K562 (cell line): Measurements from ENCODE around the gene AKAP10. TPM values are rescaled to one million over a fixed set of nuclear protein-coding genes. Genes with fewer than 3 reads are reported as not detected.

Experiments
- ATAC-seq: fragments of 200-7000 bp; cut with Tn5 transposase; 3 replicates; pipeline ENCODE4 v1.9.1; 2020; ENCODE audit warnings: moderate library complexity
- BruUV-seq: library from RNA; stranded (reverse); fragments of 400-500 nt; replicated peaks from 2 replicates; lab custom pipeline; 2021; lab: Mats Ljungman, UMichigan
- CTCF ChIA-PET: fragments of 300-600 bp; formaldehyde crosslinking; extraction: SDS; loops from one replicate; lab custom pipeline; 2021; ENCODE audit warnings: low intra/inter-chr PET ratio; lab: Yijun Ruan, JAX
- POLR2A ChIA-PET: fragments of 300-600, 350-650 bp; sonication (Branson Sonifier 250); formaldehyde crosslinking; extraction: SDS; loops from one replicate; lab custom pipeline; 2021; ENCODE audit warnings: antibody characterized with exemption, inconsistent platforms; lab: Yijun Ruan, JAX
- DNase-seq, 4 experiments: peaks; one replicate each; pipeline versions ENCODE4 v3.0.0 to v3.0.0-alpha.2; 2011 to 2018; ENCODE audit warnings: low spot score in 3 of 4, mixed read lengths in 3 of 4; ENCODE audit errors: extremely low read depth in 1 of 4
- FAIRE-seq: peaks from 2 replicates; lab custom pipeline; 2011; peaks lifted over from hg19 to GRCh38; lab: Jason Lieb, UNC
- H2AFZ ChIP-seq: 2 replicates; pipeline ENCODE4 v1.6.0; 2011; ENCODE audit warnings: low read depth, low read length, control low read depth, inconsistent platforms
- H3K27ac ChIP-seq: fragments of 200-600 bp; 3 replicates; pipeline ENCODE4 v1.8.0; 2011; ENCODE audit warnings: low read depth, mild to moderate bottlenecking, control low read depth, inconsistent platforms, low read length, moderate library complexity, mixed read lengths; ENCODE audit errors: extremely low read depth
- H3K27me3 ChIP-seq, 2 experiments: fragments of 300-600 bp in 1 of 2; 2 replicates in 1 of 2; 3 replicates in 1 of 2; pipeline versions ENCODE4 v1.6.0 to v1.8.0; 2011; ENCODE audit warnings: inconsistent platforms in 2 of 2, low read length in 2 of 2, mild to moderate bottlenecking in 1 of 2, mixed read lengths in 1 of 2, moderate library complexity in 1 of 2; ENCODE audit not compliant: control insufficient read depth in 2 of 2, insufficient read depth in 2 of 2
- H3K36me3 ChIP-seq: fragments of 300-600 bp; 3 replicates; pipeline ENCODE4 v1.8.0; 2011; ENCODE audit warnings: mild to moderate bottlenecking, low read length, inconsistent platforms; ENCODE audit not compliant: control insufficient read depth, insufficient read depth
- H3K4me1 ChIP-seq, 2 experiments: fragments of 200-600 bp in 1 of 2; replicated peaks in 1 of 2; 2 replicates in 1 of 2; 3 replicates in 1 of 2; pipeline versions ENCODE4 v1.5.1 to v1.8.0; 2011; ENCODE audit warnings: inconsistent platforms in 2 of 2, low read length in 2 of 2, mild to moderate bottlenecking in 1 of 2, mixed read lengths in 1 of 2, moderate library complexity in 1 of 2; ENCODE audit not compliant: control insufficient read depth in 2 of 2, insufficient read depth in 2 of 2
- H3K4me2 ChIP-seq: 2 replicates; pipeline ENCODE4 v1.6.1; 2011; ENCODE audit warnings: low read length, control low read depth, inconsistent platforms, mixed read lengths; ENCODE audit not compliant: insufficient read depth
- H3K4me3 ChIP-seq: fragments of 200-600 bp; sonication (generic), shearing (Covaris generic); 2 replicates; pipeline ENCODE4 v1.5.1; 2016; ENCODE audit warnings: control low read depth, inconsistent platforms
- H3K79me2 ChIP-seq: fragments of 200-600 bp; 3 replicates; pipeline ENCODE4 v1.8.0; 2011; ENCODE audit warnings: low read length, inconsistent platforms; ENCODE audit not compliant: control insufficient read depth, insufficient read depth
- H3K9ac ChIP-seq, 2 experiments: 2 replicates each; pipeline versions ENCODE4 v1.6.0 to v1.6.1; 2011; ENCODE audit warnings: low read depth in 2 of 2, low read length in 2 of 2, control low read depth in 1 of 2, inconsistent platforms in 1 of 2, mild to moderate bottlenecking in 1 of 2, mixed read lengths in 1 of 2; ENCODE audit not compliant: insufficient read depth in 1 of 2
- H3K9me1 ChIP-seq: one replicate; pipeline ENCODE4 v1.6.0; 2011; ENCODE audit warnings: inconsistent platforms, mild to moderate bottlenecking, low read length, moderate library complexity; ENCODE audit not compliant: control insufficient read depth, insufficient read depth
- H3K9me3 ChIP-seq: replicated peaks from 2 replicates; pipeline ENCODE4 v1.5.1; 2011; ENCODE audit warnings: low read depth, low read length, inconsistent platforms; ENCODE audit not compliant: control insufficient read depth, insufficient read depth
- H4K20me1 ChIP-seq: replicated peaks from 2 replicates; pipeline ENCODE4 v1.6.1; 2011; ENCODE audit warnings: low read length, inconsistent platforms, mixed read lengths; ENCODE audit not compliant: control insufficient read depth, insufficient read depth
- ARHGAP35 ChIP-seq: fragments of 450-650 bp; IDR thresholded peaks from 2 replicates; pipeline ENCODE4 v1.6.1; 2018; ENCODE audit not compliant: partially characterized antibody
- ARID3B ChIP-seq: fragments of 250-450 bp; sonication (Bioruptor Pico); IDR thresholded peaks from 2 replicates; pipeline ENCODE4 v1.4.0; 2020; ENCODE audit warnings: borderline replicate concordance
- CHD2 ChIP-seq: IDR thresholded peaks from 2 replicates; pipeline ENCODE4 v1.6.1; 2011; ENCODE audit warnings: low read depth, low read length
- EHMT2 ChIP-seq: fragments of 450-650 bp; IDR thresholded peaks from 2 replicates; pipeline ENCODE4 v1.6.1; 2018; ENCODE audit warnings: antibody characterized with exemption
- ETV6 ChIP-seq, 3 experiments: fragments of 150-350 bp in 1 of 3; sonication (generic) in 1 of 3; formaldehyde crosslinking in 1 of 3; IDR thresholded peaks; 2 replicates each; pipeline versions ENCODE4 v1.6.1 to v1.8.0; 2014 to 2022; ENCODE audit warnings: borderline replicate concordance in 2 of 3, low read depth in 2 of 3, antibody characterized with exemption in 1 of 3, low read length in 1 of 3, mild to moderate bottlenecking in 1 of 3, missing genetic modification reagents in 1 of 3
- HMGXB4 ChIP-seq: sonication (generic); formaldehyde crosslinking; IDR thresholded peaks from 2 replicates; pipeline ENCODE4 v1.8.1; 2023; ENCODE audit warnings: mild to moderate bottlenecking, missing genetic modification reagents
- NFRKB ChIP-seq: fragments of 450-650 bp; IDR thresholded peaks from 2 replicates; pipeline ENCODE4 v1.6.1; 2016; ENCODE audit warnings: low read depth
- POLR2G ChIP-seq: fragments of 200-400 bp; formaldehyde crosslinking; IDR thresholded peaks from 2 replicates; pipeline ENCODE4 v1.6.1; 2017; ENCODE audit warnings: low read depth, mild to moderate bottlenecking, antibody characterized with exemption, low read length, moderate library complexity
- RFX1 ChIP-seq: fragments of 450-650 bp; IDR thresholded peaks from 2 replicates; pipeline ENCODE4 v1.6.1; 2016; ENCODE audit warnings: mild to moderate bottlenecking, moderate library complexity
- RHOXF2B ChIP-seq: fragments of 250-450 bp; sonication (Bioruptor Pico); conservative IDR thresholded peaks from 2 replicates; pipeline ENCODE4 v1.5.1; 2021
- SLC30A9 ChIP-seq: fragments of 250-450 bp; sonication (Bioruptor Pico); IDR thresholded peaks from 2 replicates; pipeline ENCODE4 v1.8.0; 2022; ENCODE audit warnings: mild to moderate bottlenecking, moderate library complexity
- SMC3 ChIP-seq: conservative IDR thresholded peaks from 2 replicates; pipeline ENCODE4 v1.6.1; 2011; ENCODE audit warnings: low read depth, low read length, improper control_type of control experiment; ENCODE audit not compliant: insufficient read depth
- ZBTB26 ChIP-seq: fragments of 450-650 bp; formaldehyde crosslinking; IDR thresholded peaks from 2 replicates; pipeline ENCODE4 v1.4.0; 2022; ENCODE audit warnings: missing genetic modification characterization
- ZNF24 ChIP-seq: fragments of 450-650 bp; IDR thresholded peaks from 2 replicates; pipeline ENCODE4 v1.6.1; 2016
- ZNF507 ChIP-seq: conservative IDR thresholded peaks from 2 replicates; pipeline ENCODE4 v1.6.1; 2017; ENCODE audit warnings: missing genetic modification characterization, missing compliant biosample characterization
- ZNF766 ChIP-seq: fragments of 200-800 bp; sonication (Bioruptor generic); conservative IDR thresholded peaks from 2 replicates; pipeline ENCODE4 v1.6.1; 2016; ENCODE audit warnings: missing genetic modification characterization, missing compliant biosample characterization
- ZZZ3 ChIP-seq: fragments of 450-650 bp; IDR thresholded peaks from 2 replicates; pipeline ENCODE4 v1.6.1; 2016; ENCODE audit warnings: antibody characterized with exemption, mild to moderate bottlenecking, moderate library complexity
- in situ Hi-C: fragments of 300-500 bp; cut with MboI; formaldehyde crosslinking; loops from 4 replicates; pipeline ENCODE4 v1.15.0; 2018; ENCODE audit warnings: inconsistent platforms, mixed read lengths
- intact Hi-C: fragments of 100-400 bp; cut with micrococcal nuclease; formaldehyde crosslinking; loops from 2 replicates; pipeline ENCODE4 v1.14.2; 2022
- polyA plus RNA-seq, 8 experiments: library from polyadenylated mRNA; depleted of rRNA in 4 of 8; stranded (reverse) in 5 of 8; unstranded in 3 of 8; fragments of >200 nt; fragmentation: Nextera tagmentation in 2 of 8; fragmentation: Illumina TruSeq in 1 of 8; extraction: Ambion mirVana in 2 of 8; extraction: Trizol in 1 of 8; gene quantifications; 2 replicates each; pipeline versions ENCODE4 v1.2.1 to v1.2.3, GENCODE V29; 2011 to 2014; ENCODE audit warnings: inconsistent platforms in 1 of 8, missing spikeins in 1 of 8
- total RNA-seq, 7 experiments: library from RNA; depleted of rRNA in 6 of 7; stranded (reverse); fragments of >200 nt in 6 of 7; fragmentation: Illumina TruSeq in 2 of 7; extraction: Trizol in 2 of 7; gene quantifications; 2 replicates each; pipeline versions ENCODE4 v1.2.1 to v1.2.3, GENCODE V29; 2011 to 2021; ENCODE audit warnings: low replicate concordance in 1 of 7

Gene AKAP10
- total and polyA plus RNA-seq, 9 of the 15 experiments (the other 6 are each of a cell fraction or from before 2014, with no cell fraction given), result 4.0 to 20.3 (median 8.2) TPM

GRCh38 chr17:19904924-19905323, 72.7 kb downstream of the AKAP10 start (continued):
- TF ChIP-seq ETV6 (IDR thresholded peaks at IDR 0.05; ENCODE audit: borderline replicate concordance in 1 of 2, low read depth in 2 of 2, low read length in 1 of 2) (no peak), ETV6 (CRISPR knock-in tag; IDR thresholded peaks at IDR 0.05; ENCODE audit: borderline replicate concordance) (no peak), ARID3B (CRISPR knock-in tag) (no peak), RFX1 (no peak), ZNF24 (no peak), SMC3 (no peak), HMGXB4 (CRISPR knock-in tag) (no peak), SLC30A9 (CRISPR knock-in tag) (no peak)

- Histone ChIP-seq H3K79me2 (no peaks in the 10 kb centered on the region), H3K27me3 (no peaks in the 10 kb centered on the region), H3K4me1 (no peaks in the 10 kb centered on the region), H2AFZ (no peak overlapping the region), H3K9me1 (no peaks in the 10 kb centered on the region), H3K9me3 (no peaks in the 10 kb centered on the region), H3K4me2 (no peak overlapping the region), H3K27ac (no peak overlapping the region), H3K4me3 (no peak overlapping the region), H3K36me3 (peaks cover 47% of the 10 kb centered on the region), H3K9ac (no peak overlapping the region), H4K20me1 (no peaks in the 10 kb centered on the region)
- DNase-seq (no peak), ATAC-seq (no peak), FAIRE-seq (no peak)
- intact Hi-C loops, result no loop called here
- in situ Hi-C loops, result no loop called here
- TF ChIP-seq POLR2G (no peak), ZZZ3 (no peak), ZBTB26 (CRISPR knock-in tag) (no peak), EHMT2 (no peak), ARHGAP35 (no peak), ZNF766 (no peak), CHD2 (no peak), RHOXF2B (CRISPR knock-in tag) (no peak), NFRKB (no peak), ZNF507 (tag) (no peak)
- CTCF ChIA-PET, result no interaction called here
- POLR2A ChIA-PET, result no interaction called here
- no TSS peak for BruUV-seq
Observed at GRCh38 chr17:19904412-19904811, 73.2 kb downstream of the AKAP10 start.
